Activated CD8-positive, alpha-beta memory T cell treated with anti-CD3 and anti-CD28 coated beads for 1 hour (primary cell): ENCODE results near the gene ABCC11.

Source experiments
- DNase-seq, 2 donors: peaks; one replicate each; pipeline ENCODE4 v3.0.0-alpha.2; 2020; ENCODE audit warnings: low read depth in 1 of 2; ENCODE audit errors: extremely low read depth in 1 of 2

ABCC11 gene

DNA sequence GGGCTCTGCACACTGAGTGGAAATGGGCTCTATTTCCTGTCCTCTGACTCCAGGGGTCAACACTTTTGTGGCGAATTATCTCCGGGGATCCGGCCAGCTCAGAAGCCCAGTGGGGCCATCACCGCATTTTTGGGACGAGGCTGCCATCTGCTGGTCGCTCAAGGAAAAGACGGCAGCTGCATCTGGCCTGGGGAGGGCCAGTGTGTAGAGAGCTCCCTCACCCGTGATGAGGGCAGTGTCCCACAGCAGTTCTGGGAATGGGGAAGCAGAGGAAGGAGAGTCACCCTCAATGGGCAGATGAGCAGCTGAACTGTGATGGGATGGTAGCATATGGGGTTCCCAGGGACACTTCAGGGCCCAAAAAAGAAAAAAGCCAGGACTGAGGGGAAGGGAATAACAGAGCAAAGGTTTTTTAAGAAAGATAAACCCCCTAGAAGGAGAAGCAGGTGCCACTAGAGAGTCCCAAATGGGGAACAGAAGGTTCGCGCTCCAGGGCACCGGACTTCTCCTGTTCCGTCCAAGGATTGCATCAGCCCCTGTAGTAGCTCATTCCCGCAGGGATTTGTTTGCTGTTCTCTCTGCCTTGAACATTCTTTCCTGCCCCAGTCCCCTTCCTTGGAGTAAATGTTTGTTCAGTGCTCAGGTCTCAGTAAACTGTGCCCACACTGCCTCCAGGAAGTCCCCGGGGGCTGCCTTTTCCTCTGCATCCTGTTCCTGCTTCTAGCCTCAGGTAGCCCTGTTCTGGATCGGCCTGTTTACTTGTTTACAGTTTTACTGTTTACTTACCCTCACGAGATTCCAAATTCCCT is 82.2 kb downstream of the ABCC11 start:
- peak; percentile 9 to 49 for DNase-seq

DNA sequence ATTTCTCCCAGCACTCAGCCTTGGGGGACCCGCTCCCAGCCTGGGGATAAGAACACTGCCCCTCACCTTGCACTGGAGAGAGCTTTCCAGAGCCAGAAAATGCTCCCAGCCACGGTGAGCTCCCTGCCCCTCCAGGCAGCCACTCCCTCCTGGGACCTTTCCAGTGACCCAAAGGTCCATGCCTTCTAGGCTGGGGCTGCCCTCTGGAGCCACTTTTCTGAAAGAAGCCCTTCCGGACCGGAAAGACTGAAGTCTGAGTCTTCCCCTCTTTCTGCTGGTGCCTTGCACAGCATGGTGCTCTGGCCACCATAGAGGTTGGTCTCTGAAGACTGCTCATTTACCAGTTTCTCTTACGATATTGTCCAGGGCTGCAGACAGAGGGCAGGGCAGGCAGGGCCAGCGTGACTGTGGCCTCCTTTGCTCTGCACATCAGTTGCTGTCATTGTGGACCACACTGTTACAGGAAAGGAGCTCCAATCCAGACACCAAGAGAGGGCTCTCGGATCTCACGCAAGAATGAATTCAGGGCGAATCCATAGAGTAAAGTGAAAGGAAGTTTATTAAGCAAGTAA is 84.4 kb downstream of the ABCC11 start:
- no peak for DNase-seq

DNA sequence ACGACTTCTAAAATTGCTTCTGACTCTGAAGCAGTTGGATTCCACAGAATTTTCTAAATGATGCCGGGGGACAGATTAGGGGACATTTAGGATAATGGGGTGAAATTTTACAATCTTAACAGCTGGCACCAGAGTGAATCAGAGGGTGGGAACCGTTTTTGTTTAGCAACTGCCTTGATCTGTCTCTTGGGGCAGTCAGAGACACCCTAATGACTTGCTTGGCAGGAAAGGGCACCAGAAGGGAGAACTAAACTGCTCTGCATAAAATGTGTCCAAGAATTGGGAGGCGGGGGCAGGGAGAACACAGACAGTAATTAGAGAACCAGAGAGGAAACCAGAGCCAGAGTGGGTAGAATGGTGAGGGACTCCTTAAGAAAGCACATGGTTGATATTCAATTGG is 85.4 kb downstream of the ABCC11 start:
- DNase-seq, result no peak

GRCh38 chr16:48160575-48160974 is 86.8 kb downstream of the ABCC11 start:
- no peak for DNase-seq

GRCh38 chr16:48158296-48158695 is 89.0 kb downstream of the ABCC11 start:
- DNase-seq, result no peak

DNA sequence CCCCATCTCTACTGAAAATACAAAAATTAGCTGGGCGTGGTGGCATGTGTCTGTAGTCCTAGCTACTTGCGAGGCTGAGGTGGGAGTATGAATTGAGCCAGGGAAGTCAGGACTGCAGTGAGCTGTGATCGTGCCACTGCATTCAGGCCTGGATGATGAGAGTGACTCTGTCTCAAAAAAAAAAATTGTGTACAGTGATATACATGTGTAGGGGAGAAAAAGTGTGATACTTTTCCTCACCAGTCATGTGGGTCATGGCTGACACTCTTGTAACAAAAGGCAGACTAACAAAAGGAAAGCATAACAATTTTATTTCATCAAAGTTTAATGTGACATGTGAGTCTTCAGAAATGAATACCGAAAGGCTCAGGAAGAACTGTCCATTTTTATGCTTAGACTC is 89.5 kb downstream of the ABCC11 start:
- no peak for DNase-seq

DNA sequence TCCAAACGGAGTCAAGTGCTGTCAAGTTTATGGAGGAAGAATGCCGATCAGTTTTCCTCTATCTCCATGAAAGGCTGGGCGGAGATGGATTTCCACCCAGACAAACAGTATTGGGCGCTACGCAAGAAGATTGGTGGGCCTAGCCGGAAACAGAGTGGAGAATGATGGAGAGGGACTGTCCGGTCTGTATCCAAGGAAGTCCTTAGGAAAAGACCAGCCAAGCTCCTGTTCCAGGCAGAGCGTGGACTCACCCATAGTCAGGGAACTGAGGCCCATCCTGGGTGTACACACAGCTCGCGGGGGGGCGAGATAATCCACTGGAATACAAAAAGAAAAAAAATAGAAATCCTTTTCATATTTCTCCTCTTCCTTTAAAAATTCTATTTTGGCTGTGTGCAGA is 90.0 kb downstream of the ABCC11 start:
- no peak for DNase-seq

GRCh38 chr16:48156790-48157209 is 90.5 kb downstream of the ABCC11 start:
- peak; percentile 34 to 75 for DNase-seq

GRCh38 chr16:48155926-48156789 is 91.2 kb downstream of the ABCC11 start, which contains the start of gene ABCC12:
ABCC12 (minus strand) TSS chr16:48155993; CDS start chr16:48146424, 9,569 bp downstream.
- no peak for DNase-seq

DNA sequence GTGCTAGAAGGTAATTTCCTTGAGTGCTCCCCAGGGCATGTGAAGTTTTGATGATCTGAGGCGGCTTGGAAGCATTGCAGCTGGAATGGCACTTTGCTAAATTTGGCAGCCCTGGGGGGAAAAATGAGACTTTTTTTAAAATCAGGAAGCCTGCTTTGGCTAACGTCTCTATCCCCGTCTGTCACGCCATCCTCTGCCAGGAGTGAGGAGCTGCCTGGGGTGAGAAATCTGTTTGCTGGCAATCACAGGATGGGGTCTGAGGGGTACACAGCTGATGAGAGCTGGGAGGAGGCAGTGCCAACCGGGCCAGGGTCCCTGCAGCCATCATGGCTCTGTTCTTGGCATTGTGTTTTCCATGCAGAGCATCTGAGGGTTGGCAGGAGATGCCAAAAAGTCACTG is 93.6 kb downstream of the ABCC11 start:
- no peak for DNase-seq

GRCh38 chr16:48152226-48152625 is 95.1 kb downstream of the ABCC11 start:
- no peak for DNase-seq

- no peak for DNase-seq
Measured at GRCh38 chr16:48150707-48151106, 96.6 kb downstream of the ABCC11 start.

- DNase-seq, result no peak
Measured at GRCh38 chr16:48146710-48147109, 100.6 kb downstream of the ABCC11 start.

DNA sequence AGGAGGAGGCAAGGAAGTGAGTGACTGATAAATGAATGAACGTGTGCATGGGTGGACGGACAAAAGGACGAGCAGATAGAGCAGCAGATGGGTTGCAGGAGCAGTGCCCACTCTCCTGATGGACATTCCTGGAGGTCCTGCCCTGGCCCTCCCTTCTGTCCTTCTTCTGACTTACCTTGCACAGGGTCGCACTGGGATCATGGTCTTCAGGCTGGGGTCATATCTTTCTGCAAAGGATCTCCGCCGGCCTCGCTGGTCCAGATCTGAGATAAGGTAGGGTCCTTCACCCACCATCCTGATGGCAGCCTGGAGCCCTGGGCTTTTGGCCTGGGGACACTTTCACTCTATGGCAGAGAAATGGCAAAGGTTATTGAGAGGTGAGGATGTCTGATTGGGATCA is 101.2 kb downstream of the ABCC11 start:
- no peak for DNase-seq

GRCh38 chr16:48143812-48144368 is 103.4 kb downstream of the ABCC11 start:
- DNase-seq, result no peak

DNA sequence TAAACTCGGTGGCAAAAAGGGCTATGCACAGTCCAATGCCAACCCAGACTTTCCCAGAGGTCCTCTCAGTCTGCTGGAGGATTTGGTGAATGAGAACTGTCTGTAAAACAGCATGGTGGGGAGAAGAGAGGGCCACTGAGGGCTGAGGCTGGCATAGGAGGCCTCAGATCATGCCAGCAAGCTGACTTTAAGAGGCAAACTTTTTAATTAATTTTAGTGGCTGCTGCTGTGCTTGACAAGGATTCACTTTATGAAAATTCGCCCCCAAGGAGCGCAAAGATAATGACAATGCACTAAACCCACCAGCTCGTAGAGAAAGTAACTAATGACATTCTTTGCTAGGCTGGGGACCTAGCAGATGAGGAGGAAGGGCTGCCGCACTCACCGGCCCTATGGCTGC is 106.5 kb downstream of the ABCC11 start:
- DNase-seq, result no peak

DNA sequence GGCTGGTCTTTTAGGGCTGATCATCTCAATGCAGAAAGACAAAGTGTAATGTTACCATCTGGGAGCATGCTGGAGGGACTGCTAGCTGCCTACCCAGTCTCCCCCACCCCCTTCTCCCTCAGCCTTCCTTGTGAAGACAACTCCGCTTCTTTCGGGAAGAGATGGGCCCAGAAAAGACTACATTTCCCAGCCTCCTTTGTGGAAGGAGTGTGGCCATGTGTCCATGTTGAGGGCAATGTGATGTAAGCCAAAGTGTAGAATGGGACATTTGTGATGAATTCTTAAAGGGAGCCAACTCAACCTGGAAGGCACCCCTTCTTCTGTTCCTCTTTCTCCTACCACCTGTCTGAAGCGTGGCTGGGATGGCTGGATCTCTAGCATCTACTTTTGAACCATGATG is 107.8 kb downstream of the ABCC11 start:
- DNase-seq, result no peak

GRCh38 chr16:48138543-48138942 is 108.8 kb downstream of the ABCC11 start:
- no peak for DNase-seq

- DNase-seq, result no peak
Measured at GRCh38 chr16:48137822-48138221, 109.5 kb downstream of the ABCC11 start.

- no peak for DNase-seq
Measured at GRCh38 chr16:48136547-48137360, 110.6 kb downstream of the ABCC11 start.
